ENCODE data around the gene FNIP2. TPM values are rescaled to one million over a fixed set of nuclear protein-coding genes. Genes with fewer than 3 reads are reported as not detected.
A peak's percentile ranks its signal among the peaks of the same experiment; 100 is the strongest.

FNIP2 gene
- total RNA-seq, 1 donor from 2014 or later: 30.5 TPM

- Mint-ChIP-seq H3K27me3 (ENCODE audit: low read depth) (no peaks in the 10 kb centered on the region), H3K36me3 (ENCODE audit: low read depth) (peaks cover 2% of the 10 kb centered on the region), H3K4me3 (no peak overlapping the region), H3K9me3 (no peaks in the 10 kb centered on the region), H3K27ac (ENCODE audit: unreplicated experiment) (no peak overlapping the region), H3K4me1 (peaks cover 11% of the 10 kb centered on the region)
- no peak for DNase-seq (ENCODE audit: low read depth, low spot score)
- TF ChIP-seq, protein P1, sequence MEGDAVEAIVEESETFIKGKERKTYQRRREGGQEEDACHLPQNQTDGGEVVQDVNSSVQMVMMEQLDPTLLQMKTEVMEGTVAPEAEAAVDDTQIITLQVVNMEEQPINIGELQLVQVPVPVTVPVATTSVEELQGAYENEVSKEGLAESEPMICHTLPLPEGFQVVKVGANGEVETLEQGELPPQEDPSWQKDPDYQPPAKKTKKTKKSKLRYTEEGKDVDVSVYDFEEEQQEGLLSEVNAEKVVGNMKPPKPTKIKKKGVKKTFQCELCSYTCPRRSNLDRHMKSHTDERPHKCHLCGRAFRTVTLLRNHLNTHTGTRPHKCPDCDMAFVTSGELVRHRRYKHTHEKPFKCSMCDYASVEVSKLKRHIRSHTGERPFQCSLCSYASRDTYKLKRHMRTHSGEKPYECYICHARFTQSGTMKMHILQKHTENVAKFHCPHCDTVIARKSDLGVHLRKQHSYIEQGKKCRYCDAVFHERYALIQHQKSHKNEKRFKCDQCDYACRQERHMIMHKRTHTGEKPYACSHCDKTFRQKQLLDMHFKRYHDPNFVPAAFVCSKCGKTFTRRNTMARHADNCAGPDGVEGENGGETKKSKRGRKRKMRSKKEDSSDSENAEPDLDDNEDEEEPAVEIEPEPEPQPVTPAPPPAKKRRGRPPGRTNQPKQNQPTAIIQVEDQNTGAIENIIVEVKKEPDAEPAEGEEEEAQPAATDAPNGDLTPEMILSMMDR (conservative IDR thresholded peaks at IDR 0.05): no peak
These were observed 54.6 kb downstream of the FNIP2 start for GRCh38 chr4:158823461-158823873.

DNA sequence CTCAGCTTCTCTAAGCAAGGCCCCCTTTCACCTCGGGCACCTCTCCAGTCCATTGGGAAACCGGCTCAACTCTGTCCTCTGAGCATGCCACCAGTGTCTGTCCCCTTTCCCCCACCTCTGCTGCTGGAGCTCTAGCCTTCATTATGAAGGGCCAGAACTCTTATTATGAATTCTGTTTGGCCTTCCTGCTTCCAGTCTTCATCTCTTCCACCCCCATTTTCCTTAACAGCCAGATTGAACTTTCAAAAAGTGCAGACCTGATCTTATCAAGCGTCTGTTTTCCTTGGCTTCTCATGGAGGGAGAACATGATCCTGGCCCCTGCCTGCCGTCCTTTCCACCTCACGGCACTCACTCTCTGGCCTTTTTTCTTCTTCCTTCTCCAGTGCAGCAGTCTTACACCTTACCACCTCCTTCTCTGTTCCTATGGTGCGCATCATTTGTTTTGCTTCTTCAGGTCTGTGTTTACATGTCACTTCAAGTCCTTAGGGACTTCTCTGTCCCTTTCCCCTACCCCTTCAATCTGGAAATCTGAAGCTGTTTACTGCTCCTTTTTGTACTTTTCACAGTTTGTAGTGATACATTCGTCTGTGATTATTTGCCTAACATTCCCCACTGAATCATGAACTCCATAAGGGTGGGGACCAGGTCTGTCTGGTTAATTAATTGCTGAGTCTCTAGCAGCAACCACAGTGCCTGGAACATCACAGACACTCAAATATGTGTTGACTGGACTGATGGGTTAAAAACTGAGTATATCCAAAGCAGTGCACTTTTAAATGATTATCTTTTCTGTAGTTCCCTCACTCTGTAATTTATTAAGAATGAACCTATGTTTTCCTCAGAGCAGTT is 55.8 kb downstream of the FNIP2 start:
- DNase-seq (ENCODE audit: low read depth, low spot score): no peak

GRCh38 chr4:158825433-158826036 is 56.7 kb downstream of the FNIP2 start:
- Mint-ChIP-seq H3K4me1 (peaks cover 8% of the 10 kb centered on the region), H3K4me3 (no peak overlapping the region), H3K27me3 (ENCODE audit: low read depth) (no peaks in the 10 kb centered on the region), H3K9me3 (no peaks in the 10 kb centered on the region), H3K36me3 (ENCODE audit: low read depth) (peaks cover 10% of the 10 kb centered on the region), H3K27ac (ENCODE audit: unreplicated experiment) (no peak overlapping the region)
- TF ChIP-seq, protein P1 (conservative IDR thresholded peaks at IDR 0.05): no peak
- DNase-seq (ENCODE audit: low read depth, low spot score): no peak

More for the DNA sequence above, 55.8 kb downstream of the FNIP2 start:
- peaks cover 5% of the 10 kb centered on the region for H3K36me3 Mint-ChIP-seq (ENCODE audit: low read depth)
- no peaks in the 10 kb centered on the region for H3K9me3 Mint-ChIP-seq
- TF ChIP-seq, protein P1 (conservative IDR thresholded peaks at IDR 0.05): no peak
- H3K4me1 Mint-ChIP-seq: peaks cover 8% of the 10 kb centered on the region
- H3K27me3 Mint-ChIP-seq (ENCODE audit: low read depth): no peaks in the 10 kb centered on the region
- H3K27ac Mint-ChIP-seq (ENCODE audit: unreplicated experiment): peak overlapping the region; percentile 6
- no peak overlapping the region for H3K4me3 Mint-ChIP-seq

- DNase-seq (ENCODE audit: low read depth, low spot score): no peak
- Mint-ChIP-seq H3K9me3 (no peaks in the 10 kb centered on the region), H3K4me3 (no peak overlapping the region), H3K27me3 (ENCODE audit: low read depth) (no peaks in the 10 kb centered on the region), H3K27ac (ENCODE audit: unreplicated experiment) (no peak overlapping the region), H3K4me1 (peaks cover 7% of the 10 kb centered on the region), H3K36me3 (ENCODE audit: low read depth) (peaks cover 14% of the 10 kb centered on the region)
- TF ChIP-seq, protein P1 (conservative IDR thresholded peaks at IDR 0.05): no peak
These were observed 57.2 kb downstream of the FNIP2 start for GRCh38 chr4:158826057-158826456.

DNA sequence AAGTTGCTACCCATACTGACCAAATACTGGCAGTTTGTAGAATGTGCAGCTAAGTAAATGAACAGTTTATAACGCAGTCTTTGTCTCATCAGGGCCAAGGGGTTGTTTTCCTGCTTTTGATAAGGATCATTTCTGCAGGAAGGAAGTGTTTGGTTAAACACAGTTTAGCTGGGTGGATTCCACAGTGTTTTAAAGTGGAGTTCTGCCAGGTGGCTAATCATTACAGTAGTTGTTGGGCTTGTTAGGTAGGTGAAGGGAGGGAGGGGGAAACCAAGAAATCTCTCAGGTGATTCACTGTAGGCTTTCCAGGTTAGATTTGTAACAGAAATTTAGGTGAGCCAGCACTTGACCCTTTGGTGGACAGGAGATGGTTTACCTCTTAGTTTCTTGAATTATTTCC is 58.1 kb downstream of the FNIP2 start:
- Mint-ChIP-seq H3K36me3 (ENCODE audit: low read depth) (peaks cover 14% of the 10 kb centered on the region), H3K27me3 (ENCODE audit: low read depth) (no peaks in the 10 kb centered on the region), H3K9me3 (no peaks in the 10 kb centered on the region), H3K27ac (ENCODE audit: unreplicated experiment) (no peak overlapping the region), H3K4me3 (no peak overlapping the region), H3K4me1 (peaks cover 3% of the 10 kb centered on the region)
- DNase-seq (ENCODE audit: low read depth, low spot score): no peak
- TF ChIP-seq, protein P1 (conservative IDR thresholded peaks at IDR 0.05): no peak
